Stimulated activated CD4-positive, alpha-beta T cell treated with anti-CD3 and anti-CD28 coated beads, TNF-alpha, amount 100 ng/mL, for 48 hours (primary cell): Measurements from ENCODE around the gene ACSM5.
"Not testable (repeated sequence)": the region's sequence is repeated elsewhere in the genome, so short reads cannot be mapped to it uniquely, and the experiment has no call there.

Source experiments
- DNase-seq, 3 donors: peaks; one replicate each; pipeline ENCODE4 v3.0.0-alpha.2; 2020; ENCODE audit warnings: low read depth in 3 of 3

The ACSM5 gene

GRCh38 chr16:20398603-20399002, 10.7 kb upstream of the ACSM5 start:
- DNase-seq = no peak

- DNase-seq = no peak
These were observed 10.1 kb upstream of the ACSM5 start for GRCh38 chr16:20399185-20399584.

DNA sequence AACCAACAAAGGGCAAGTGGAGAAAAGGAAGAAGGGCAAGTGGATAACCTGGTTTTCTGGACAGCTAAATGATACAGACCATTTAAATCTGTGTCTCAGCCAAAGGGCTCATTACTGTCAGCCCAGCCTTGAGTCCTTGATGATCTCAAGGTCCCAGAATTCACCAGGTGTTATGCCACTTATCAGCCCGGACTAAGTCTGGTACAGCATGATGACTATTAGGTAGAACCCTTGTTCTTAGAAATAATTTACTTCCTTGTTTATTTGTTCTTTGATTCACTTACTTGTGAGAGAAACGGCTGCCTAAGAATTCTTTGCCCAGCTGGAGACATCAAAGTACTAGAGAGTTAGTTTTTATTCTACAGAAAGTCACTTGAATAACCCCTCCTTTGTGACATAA, 8.3 kb upstream of the ACSM5 start:
- no peak for DNase-seq

DNA sequence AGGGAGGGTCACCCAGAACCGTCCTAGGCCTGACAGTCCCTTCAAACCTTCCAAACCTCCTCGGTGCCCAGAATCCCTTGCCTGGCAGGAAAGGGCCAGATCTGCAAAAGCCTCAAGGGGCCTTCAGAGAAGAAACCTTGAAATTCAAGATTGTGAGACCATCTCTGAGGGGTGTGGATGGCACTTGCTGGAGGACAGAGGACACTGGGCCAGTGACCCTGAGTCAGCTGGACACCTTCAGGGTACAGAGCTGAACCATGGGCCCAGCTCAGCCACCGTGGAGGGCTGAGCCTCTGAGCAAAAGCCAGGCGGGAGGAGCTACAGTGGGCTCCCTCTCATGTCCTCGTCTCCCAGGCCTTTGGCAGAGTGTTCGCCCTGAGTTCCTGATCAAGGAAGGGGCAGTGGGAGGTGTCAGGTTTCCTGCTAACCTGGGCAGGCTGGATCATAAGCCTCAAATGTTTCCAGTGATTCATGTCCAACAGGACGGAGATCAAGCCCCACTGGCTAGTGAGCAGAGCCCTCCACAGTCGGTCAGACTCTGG, 7.8 kb upstream of the ACSM5 start:
- DNase-seq = no peak

DNA sequence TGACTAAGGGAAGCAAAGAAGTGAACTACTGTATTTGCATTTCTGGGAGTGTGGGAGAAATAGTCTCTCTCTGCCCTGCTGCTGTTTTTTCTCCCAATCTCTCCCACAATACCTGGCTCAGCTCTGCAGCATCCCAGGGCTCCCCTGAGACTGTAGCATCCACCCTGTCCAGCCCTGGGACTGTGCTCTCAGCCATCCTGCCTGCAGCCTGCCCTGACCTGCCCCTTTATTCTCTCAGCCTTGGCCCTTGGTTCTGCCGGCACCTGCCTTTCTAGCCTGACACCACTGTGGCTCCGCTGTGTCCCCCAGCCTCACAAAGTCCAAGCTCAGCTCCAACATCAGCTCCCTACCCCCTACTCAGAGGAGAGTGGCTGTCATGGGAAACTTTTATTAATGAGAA, 6.7 kb upstream of the ACSM5 start:
- no peak for DNase-seq

DNA sequence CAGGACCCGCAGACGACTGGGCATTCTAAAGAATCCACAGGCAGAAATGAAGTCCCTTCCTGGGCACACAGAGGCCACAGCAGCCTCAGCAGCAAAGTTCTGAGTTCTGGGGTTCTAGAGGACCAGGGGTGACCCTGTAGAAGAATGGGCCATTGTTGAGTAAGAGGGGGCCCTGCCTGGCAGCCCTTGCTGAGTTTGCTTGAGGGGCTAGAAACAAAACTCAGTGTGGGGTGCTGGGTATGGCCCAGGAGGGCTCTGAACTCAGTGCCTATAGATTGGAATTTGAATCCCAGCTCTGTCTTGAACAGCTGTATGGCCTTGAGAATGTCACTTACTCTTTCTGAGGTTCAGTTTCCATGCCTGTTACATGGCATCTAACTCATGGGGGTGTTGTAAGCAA, 4.7 kb upstream of the ACSM5 start, which contains the start of gene PDILT:
PDILT (minus strand) TSS at position 101 of the 400 bp plus-strand sequence. CDS start 5,437 bp downstream, outside the sequence.
- DNase-seq = no peak

- DNase-seq = no peak
These were observed 888 bp downstream of the ACSM5 start for GRCh38 chr16:20410121-20410723.

DNA sequence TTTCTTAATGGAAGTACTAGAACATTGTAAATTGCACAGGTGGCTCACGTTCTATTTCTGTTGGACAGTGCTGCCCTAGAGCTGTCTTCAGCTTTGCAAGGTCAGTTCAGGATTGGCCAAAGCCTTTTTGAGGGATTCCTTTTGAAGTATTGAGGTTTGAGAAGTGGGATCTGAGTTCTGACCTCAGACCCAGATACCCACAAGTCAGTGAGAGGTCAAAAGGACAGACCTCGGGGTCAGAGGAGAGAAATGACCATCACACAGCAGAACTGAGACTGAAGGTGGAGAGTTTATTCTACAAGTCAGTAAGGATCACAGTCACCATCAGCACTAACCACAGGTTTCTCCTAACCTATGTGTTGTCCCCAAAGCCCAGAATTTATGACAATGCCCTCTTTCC, 1.7 kb downstream of the ACSM5 start:
- DNase-seq = no peak

DNA sequence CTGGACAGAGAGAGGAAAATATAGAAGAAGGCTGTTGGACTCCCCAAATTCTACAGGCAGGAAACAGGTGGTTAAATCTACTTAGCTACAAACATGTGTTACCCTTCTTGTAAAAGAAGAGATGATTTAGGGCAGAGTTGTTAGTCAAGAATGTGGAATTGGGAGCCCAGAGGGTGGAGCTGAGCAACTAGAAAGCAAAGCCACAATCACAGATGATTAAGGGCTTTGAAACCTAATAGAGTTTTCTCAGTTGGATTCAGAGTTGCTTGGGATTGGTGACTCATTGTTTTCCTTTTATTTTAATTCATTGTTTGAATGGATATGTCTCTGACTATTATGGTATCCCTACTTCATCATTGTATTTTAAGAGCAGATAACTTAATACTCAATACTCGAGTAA, 6.2 kb downstream of the ACSM5 start:
- no peak for DNase-seq

DNA sequence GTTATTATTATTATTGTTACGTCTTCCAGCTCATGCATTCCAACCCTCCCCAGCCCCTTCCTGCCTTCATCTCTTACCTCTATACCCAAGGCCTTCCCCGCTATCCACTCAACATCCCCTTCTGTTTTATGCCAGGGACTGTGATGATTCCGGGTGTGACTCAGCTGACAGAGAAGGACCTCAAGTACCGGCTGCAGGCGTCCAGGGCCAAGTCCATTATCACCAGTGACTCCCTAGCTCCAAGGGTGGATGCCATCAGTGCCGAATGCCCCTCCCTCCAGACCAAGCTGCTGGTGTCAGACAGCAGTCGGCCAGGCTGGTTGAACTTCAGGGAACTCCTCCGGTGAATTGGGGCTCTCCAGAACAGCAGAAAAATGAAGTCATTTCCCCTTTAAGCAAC, 9.8 kb downstream of the ACSM5 start:
- not testable (repeated sequence) for DNase-seq

DNA sequence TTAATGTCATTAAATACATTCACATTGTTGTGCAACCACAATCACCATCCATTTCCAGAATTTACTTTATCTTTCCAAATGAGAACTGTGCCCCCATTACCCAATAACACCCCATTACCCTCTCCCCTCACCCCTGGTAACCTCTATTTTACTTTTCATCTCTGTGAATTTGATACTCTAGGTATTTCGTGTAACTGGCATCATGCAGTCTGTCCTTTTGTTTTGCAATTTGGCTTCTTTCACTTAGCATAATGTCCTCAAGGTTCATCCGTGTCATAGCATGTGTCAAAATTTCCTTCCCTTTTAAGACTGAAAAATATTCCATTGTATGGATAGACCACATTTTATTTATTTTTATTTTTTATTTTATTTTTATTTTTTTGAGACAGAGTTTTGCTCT, 12.4 kb downstream of the ACSM5 start:
- not testable (repeated sequence) for DNase-seq

GRCh38 chr16:20423772-20424128, 14.4 kb downstream of the ACSM5 start:
- DNase-seq = not testable (repeated sequence)

DNA sequence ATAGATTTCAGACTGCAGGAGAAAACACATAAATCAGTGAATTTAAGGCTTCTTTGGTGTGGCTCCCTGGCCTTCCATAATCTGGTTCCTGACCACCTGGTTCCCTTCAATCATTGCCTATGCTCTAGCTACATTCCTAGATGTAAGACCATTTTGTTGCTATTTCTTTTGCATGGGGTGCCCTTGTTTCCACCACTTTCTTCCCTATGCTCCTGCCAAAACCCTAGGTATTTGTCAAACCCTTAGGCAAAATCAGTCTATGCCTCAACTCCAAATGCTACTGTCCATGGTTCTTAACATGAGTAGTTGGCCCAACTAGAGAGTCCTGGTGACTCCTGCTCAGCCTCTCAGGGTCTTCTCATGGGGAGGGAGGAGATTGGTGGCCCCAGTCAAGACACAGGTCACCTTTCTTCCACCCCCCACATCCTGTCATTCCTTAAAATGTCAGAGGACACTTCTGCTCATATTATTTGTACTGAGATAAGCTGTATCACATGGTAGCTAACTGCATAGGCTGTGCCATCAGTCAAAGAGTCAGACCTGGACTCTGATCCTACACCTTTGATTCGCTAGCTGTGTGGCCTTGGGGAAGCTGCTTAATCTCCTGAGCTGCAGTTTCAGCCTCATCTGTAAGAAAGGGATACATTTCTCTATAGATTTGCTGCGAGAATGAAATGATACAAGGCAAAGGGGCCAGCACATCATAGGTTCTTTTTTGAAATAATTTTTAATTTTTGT, 15.0 kb downstream of the ACSM5 start:
- DNase-seq = no peak

DNA sequence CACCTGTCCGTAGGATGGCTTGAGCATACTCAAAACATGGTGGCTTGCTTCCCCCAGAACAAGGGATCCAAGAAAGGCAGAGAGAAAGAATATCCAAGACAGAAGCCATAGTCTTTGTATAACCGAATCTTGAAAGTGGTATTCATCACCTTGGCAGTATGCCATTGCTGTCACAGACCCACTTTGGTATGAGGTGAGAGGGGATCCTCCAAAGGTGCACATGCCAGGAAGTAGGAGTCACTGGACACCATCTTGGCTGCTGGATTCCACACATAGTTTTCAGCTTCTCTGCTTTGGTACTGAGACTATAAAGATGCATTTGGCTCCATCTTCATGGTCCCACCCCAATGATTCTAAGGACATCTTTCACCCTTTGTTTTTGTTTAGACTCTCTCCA, 18.1 kb downstream of the ACSM5 start:
- DNase-seq = not testable (repeated sequence)

- not testable (repeated sequence) for DNase-seq
These were observed 20.2 kb downstream of the ACSM5 start for GRCh38 chr16:20429499-20429898.

DNA sequence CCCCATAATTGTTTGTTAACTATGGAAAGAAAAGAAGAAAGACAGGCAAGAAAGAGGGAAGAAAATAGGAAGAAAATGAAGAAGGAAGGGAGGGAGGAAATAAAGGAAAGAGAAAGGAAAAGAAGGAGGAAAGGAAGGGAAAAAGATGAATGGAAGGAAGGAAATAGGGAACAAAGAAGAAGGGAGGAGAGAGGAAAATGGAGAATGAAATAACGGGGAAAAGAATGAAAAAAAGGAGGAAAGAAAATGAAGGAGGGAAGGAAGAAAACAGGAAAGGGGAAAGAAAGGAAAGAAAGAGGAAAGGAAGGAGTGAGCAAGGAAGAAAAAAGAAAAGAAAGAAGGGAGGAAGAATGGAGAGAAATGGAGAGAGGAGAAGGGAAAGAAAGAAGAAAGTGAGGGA, 21.1 kb downstream of the ACSM5 start:
- DNase-seq = not testable (repeated sequence)

- no peak for DNase-seq
These were observed 21.6 kb downstream of the ACSM5 start for GRCh38 chr16:20430948-20431347.

GRCh38 chr16:20438950-20439349, 29.6 kb downstream of the ACSM5 start:
- not testable (repeated sequence) for DNase-seq

- not testable (repeated sequence) for DNase-seq
These were observed 30.5 kb downstream of the ACSM5 start for GRCh38 chr16:20439820-20440231.

DNA sequence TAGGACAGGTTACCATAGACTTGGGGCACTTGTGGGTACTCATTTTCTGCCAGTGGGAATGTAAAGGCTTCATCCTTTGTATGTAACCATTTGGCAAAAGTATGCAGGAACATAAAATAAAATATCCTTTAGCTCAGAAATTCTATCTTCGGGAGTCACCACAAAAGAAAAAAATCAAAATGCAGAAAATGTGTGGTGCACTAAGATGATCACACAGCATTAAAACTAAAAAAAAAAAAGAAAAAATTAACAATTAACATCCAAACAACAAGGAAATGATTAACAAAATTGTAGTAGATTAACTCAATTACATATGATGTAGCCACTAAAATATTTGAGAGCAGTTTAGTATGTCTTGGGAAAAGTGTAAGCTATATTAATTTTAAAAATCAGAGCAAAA, 31.4 kb downstream of the ACSM5 start:
- DNase-seq = not testable (repeated sequence)

GRCh38 chr16:20441191-20441590, 31.9 kb downstream of the ACSM5 start:
- no peak for DNase-seq

- DNase-seq = not testable (repeated sequence)
These were observed 32.5 kb downstream of the ACSM5 start for GRCh38 chr16:20441859-20442258.
